Epithelial cell of esophagus (primary cell): ENCODE data around the gene PTPN3.

ENCODE experiments used
- DNase-seq: peaks from one replicate; pipeline ENCODE4 v3.0.0; 2010; ENCODE audit warnings: low read depth
- H3K4me3 ChIP-seq: 2 replicates; pipeline ENCODE4 v1.5.1; 2011; ENCODE audit warnings: mild to moderate bottlenecking, low read length, control low read depth
- CTCF ChIP-seq: IDR thresholded peaks from 2 replicates; pipeline ENCODE4 v1.5.1; 2011; ENCODE audit warnings: low read depth, mild to moderate bottlenecking, low read length, control low read depth, inconsistent platforms; ENCODE audit not compliant: insufficient read depth; ENCODE audit errors: missing control alignments

The PTPN3 gene

GRCh38 chr9:109471475-109472393 lies 26.4 kb downstream of the PTPN3 start:
- TF ChIP-seq CTCF, result no peak
- peak; percentile 73 for DNase-seq
- no peak overlapping the region for H3K4me3 ChIP-seq

GRCh38 chr9:109469646-109470358 lies 28.3 kb downstream of the PTPN3 start:
- H3K4me3 ChIP-seq, result no peak overlapping the region
- TF ChIP-seq CTCF, result peak; percentile 98
- peak; percentile 93 for DNase-seq

- no peak overlapping the region for H3K4me3 ChIP-seq
- TF ChIP-seq CTCF, result no peak
- DNase-seq, result peak; percentile 77
These were observed 29.2 kb downstream of the PTPN3 start for GRCh38 chr9:109468927-109469326.

- peak; percentile 64 for DNase-seq
- TF ChIP-seq CTCF, result no peak
- no peak overlapping the region for H3K4me3 ChIP-seq
These were observed 30.2 kb downstream of the PTPN3 start for GRCh38 chr9:109467936-109468335.

GRCh38 chr9:109466623-109467590 lies 31.2 kb downstream of the PTPN3 start:
- DNase-seq, result peak; percentile 61
- TF ChIP-seq CTCF, result no peak

GRCh38 chr9:109463924-109464625 lies 34.0 kb downstream of the PTPN3 start:
- no peak for TF ChIP-seq CTCF
- peak; percentile 51 for DNase-seq
- H3K4me3 ChIP-seq, result no peak overlapping the region

More at GRCh38 chr9:109466623-109467590, 31.2 kb downstream of the PTPN3 start:
- H3K4me3 ChIP-seq, result no peak overlapping the region
